GM19468 (cell line): ENCODE results near the gene DCAKD.

Source experiments
- ATAC-seq: cut with Tn5 transposase; IDR thresholded peaks from one replicate; pipeline ENCODE4 v1.9.1; 2021; ENCODE audit warnings: mild to moderate bottlenecking, moderate library complexity, moderate number of reproducible peaks; ENCODE audit not compliant: unreplicated experiment; ENCODE audit errors: extremely low read depth

Gene DCAKD

DNA sequence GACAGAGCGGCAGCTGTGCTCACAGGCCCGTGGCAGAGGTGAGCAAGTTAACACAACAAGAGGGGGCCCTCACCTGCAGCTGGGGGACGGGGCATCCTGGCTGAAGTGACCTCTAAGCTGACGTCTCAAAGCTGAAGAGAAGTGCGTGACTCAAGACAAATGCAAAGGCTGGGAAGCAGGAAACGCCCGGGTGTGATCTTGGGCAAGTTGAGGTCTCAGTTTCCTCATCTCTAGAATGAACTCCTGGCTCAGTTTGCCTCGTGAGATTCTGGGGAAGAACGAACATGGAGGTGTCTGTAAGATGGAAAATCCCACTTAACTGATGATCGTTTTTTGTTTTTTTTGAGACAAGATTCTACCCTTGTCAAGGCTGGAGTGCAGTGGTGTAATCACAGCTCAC, 43.2 kb downstream of the DCAKD start:
- ATAC-seq = no peak

DNA sequence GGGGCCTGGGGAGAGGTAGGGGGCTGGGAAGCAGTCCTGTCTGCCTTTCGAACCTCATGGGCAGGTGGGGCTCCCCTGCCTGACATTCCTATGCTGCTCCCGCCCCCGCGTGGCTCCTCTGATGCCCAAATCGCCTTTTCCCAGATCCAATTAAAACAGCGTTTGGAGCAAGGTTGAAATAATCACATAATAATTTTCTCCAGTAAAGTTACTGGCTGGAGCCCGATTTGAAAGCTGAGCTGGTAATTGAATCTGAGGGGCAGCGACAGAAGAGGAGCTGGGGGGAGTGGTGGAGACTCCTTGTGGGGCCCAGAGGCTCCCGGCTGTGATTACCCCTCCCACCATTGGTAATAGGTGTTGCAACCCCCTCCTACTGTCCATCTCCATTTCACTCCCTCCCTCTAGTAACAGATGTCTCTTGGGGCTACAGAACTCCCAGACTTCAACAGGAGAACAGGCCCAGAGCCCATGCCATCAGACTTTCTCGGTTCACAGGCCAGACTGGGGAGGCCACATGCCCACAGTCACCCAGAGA, 44.4 kb downstream of the DCAKD start:
- no peak for ATAC-seq

DNA sequence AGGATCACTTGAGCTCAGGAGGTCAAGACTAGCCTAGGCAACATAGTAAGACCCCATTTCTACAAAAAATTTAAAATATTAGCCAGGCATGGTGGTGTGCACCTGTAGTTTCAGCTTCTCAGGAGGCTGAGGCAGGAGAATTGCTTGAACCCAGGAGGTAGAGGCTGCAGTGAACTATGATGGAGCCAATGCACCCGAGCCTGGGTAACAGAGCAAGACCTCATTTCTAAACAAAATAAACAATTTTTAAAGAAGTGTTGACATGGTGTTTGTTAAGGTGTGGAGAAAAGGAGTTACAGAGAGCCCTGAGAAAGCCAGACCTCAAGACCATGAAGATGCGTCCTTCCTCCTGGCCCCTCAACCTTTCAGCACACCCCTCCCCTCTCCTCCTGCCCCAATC, 45.7 kb downstream of the DCAKD start:
- ATAC-seq = no peak

DNA sequence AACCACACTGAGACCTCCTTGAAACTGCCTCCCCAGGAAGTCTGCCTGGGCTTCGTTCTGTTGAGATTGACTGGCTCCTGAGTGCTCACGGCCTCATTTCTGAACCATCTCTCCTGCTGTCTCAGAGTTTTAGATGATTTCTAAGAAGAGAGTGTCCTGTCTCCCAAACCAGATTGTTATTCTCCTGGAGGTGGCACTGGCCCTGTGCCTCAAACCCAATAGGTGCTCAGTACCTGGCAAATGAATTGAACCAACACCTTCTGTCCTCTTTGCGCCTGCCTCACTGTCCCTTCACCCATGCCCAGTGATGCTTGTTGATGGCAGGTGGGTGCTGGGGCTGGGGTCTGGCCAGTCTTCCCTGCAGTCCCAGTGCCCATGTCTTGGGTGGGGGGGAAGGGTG, 47.0 kb downstream of the DCAKD start:
- no peak for ATAC-seq

- ATAC-seq = no peak
Observed at GRCh38 chr17:45003877-45004276, 47.6 kb downstream of the DCAKD start.

DNA sequence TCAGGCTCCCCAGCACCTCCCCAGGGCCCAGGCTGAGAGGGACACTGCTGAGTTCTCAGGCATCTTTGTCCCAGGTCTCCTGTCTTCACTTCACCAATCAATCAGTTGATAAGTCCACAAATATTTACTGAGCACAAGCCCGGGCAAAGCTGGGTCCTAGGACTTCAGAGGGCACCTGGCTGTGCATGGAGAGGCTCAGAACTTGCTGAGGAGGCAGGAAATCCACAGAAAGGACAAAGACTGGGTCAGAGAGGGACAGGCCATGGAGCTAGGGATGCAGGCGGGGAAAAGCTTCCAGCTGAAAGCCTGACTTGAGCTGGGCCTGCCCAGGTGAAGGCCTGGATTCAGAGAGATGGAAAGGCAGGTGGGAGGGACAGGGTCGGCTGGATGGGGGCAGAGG, 50.1 kb downstream of the DCAKD start:
- ATAC-seq = no peak

GRCh38 chr17:44999433-44999832, 52.0 kb downstream of the DCAKD start:
- no peak for ATAC-seq

GRCh38 chr17:44998646-44999045, 52.8 kb downstream of the DCAKD start:
- no peak for ATAC-seq

DNA sequence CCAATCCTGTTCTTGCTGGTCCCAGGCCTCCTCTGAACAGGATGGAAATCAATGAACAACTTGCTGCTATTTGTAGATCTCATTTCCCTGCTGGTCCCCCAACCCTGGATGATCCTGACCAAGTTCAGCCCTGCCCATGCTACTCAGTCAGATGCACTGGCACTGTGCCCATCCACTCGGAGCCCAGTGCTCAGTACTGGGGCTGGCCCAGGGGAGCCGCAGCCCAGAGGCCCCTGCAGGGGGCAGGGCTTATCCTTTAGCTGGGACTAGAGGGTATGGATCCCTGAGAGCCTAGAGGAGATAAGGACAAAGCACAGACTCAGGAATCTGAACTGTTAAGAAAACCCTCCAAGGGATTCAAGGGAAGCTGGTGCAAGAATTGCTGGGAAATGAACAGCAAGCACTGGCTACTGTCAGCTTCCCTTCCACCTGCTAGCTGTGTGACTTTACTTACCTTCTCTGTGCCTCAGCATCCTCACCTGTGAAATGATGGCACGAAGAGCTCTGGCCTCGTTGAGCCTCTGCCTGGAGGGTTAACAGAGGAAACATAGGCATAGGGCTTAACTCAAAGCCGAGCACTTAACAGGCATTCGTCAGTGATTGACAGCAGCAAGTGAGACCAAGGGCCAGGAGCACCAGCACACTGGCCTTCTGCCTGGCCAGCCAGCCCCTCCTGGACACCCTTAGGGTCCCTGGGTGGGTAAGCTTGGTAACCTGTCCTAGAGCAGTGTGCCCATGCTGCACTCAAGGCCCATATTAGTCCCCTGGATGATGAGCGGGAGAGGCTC, 53.5 kb downstream of the DCAKD start:
- ATAC-seq = no peak

DNA sequence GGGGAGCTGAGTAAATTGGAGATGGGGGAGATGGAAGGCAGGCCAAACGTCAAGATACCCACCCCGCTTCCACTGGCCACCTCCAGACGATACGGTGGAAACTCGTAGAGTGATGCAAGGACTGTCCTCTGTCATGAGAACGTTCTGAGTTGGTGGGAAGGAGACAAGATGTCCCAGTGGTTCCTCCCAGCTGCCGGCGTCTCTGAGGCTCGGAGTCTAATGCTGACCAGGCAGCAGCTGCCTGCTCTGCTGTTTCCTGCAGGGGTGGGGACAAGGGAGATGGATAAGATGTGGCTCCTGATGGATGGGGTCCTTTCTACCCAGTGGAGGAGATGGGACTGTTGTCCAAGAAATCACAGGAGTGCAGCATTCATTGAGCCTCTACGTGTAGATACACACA, 55.1 kb downstream of the DCAKD start:
- ATAC-seq = no peak

DNA sequence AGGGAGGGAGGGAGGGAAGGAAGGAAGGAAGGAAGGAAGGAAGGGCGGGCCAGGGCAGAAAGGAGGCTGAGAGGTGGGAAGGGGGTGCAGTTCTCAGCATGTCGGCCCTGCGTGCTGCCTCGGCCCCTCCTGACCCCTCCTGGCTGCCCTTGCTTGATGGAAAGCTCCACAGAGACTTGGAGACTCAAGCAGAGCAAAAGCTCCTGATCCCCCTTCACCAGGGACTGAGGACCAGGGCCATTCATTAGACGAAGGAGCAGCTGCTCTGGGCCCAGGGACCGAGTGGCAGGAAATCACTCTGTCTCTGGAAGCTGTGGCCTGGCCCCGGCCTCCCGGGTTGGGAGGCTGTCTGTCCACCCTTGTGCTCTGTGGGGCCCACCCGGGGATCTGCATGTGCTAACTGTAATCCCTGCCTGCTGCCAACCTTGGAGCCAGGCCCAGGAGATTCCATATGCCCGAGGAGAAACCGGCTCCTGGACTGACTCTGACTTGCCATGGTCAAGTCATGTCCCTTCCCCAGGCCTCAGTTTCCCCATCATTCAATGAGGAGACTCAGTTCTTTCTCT, 55.9 kb downstream of the DCAKD start:
- no peak for ATAC-seq

- ATAC-seq = no peak
Observed at GRCh38 chr17:44992242-44992939, 59.0 kb downstream of the DCAKD start.

- no peak for ATAC-seq
Observed at GRCh38 chr17:44990994-44991393, 60.4 kb downstream of the DCAKD start.

DNA sequence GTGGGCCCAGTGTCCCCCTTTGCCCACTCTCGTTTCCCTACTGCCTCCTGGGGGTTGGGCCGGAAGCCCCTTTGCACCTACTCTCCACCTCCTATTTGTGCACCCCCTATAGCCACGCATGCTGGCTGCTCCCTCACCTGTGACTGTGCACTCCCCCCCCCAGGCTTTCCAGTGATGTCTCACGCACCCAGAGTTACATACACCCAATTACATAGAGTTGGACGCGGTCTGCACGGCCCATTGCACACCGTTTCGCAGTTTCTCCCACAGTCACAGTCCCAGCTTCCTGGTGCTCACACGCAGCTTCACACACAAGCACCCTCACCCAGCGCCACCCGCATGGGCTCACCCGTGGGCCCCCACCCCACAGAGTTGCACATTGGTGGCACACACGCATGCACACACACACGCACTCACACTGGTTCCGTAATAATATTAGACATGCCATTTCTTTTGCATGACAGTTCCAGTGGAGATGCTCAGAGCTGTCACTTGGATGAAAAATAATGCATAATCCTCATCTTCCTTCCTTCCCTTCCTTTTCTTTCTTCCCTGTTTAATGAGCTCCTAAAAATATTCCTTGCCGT, 61.8 kb downstream of the DCAKD start:
- ATAC-seq = no peak

- ATAC-seq = no peak
Observed at GRCh38 chr17:44988044-44988942, 63.1 kb downstream of the DCAKD start.

GRCh38 chr17:44983563-44983962, 67.9 kb downstream of the DCAKD start:
- no peak for ATAC-seq

- ATAC-seq = no peak
Observed at GRCh38 chr17:44982113-44982702, 69.2 kb downstream of the DCAKD start.

DNA sequence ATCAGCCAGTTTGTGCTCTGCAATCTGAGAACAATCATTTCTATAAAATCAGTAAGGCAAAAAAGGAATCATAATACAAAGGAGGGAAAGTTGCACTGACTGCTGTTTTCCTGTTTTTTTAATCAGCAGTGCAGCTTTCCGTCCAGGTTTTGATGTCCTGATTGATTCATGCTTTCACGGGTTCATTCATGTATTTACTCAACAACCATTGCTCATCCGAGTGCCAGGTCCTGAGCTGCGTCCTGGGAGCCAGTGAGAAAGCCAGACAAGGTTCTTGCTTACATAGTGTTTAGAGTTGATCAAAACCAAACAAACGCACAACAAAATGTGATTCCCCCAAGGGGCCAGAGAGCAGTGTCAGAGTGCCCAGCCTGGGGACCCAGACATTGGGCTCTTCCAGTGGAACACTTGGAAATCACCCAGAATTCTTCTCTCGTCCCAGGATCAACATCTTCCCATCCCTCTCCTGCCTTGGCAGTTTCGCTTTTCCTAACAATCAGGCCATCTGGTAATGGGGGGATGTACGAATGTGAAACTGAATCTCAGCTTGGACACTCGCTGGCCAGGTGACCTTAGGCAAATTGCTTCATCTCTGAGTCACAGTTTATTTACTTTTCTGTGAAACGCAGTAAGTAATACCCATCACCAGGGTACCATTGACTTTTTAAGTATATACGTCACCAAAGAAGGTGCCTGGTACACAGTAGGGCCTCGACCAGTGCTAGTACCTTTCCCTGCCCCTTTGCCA, 70.0 kb downstream of the DCAKD start:
- no peak for ATAC-seq
